Measurements from ENCODE around the gene SCN8A. TPM values are rescaled to one million over a fixed set of nuclear protein-coding genes. Genes with fewer than 3 reads are reported as not detected.
"Not testable (repeated sequence)": the region's sequence is repeated elsewhere in the genome, so short reads cannot be mapped to it uniquely, and the experiment has no call there.

Gene SCN8A
- total and polyA plus RNA-seq, 2 donors from 2014 or later: 0.34 to 1.4 TPM

DNA sequence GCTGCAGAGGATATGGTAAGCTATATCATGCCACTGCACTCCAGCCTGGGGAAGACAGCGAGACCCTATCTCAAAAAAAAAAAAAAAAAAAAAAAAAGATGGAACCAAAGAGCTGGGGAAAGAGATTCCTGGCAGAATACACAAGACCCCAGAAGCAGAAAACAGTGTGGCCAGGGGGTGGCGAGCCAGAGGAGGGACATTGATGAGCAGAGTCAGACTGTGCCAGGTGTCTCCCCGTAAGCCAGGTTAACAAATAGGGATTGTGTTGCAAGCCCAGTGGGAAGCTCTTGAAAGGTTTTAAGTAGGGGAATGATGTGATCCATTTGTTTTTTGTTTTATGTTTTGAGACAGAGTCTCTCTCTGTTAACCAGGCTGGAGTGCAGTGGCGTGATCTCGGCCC, 201.4 kb downstream of the SCN8A start:
- Histone ChIP-seq H3K9me3 (ENCODE audit: control insufficient read depth in 2 of 3, insufficient read depth in 1 of 3, low read length in 3 of 3) (no peaks in the 10 kb centered on the region), H3K27ac (ENCODE audit: low read depth in 2 of 2, low read length in 2 of 2) (no peak overlapping the region), H3K27me3 (ENCODE audit: control insufficient read depth, insufficient read depth, low read length) (no peaks in the 10 kb centered on the region), H3K4me1 (ENCODE audit: control insufficient read depth in 2 of 3, insufficient read depth in 2 of 3, low read depth in 1 of 3, low read length in 3 of 3) (no peaks in the 10 kb centered on the region), H3K36me3 (ENCODE audit: control insufficient read depth in 2 of 3, insufficient read depth in 3 of 3, low read length in 3 of 3) (no peaks in the 10 kb centered on the region), H3K4me3 (ENCODE audit: low read length in 3 of 3) (no peak overlapping the region), H3K9ac (ENCODE audit: low read length in 3 of 3) (no peak overlapping the region)
- no peak for FAIRE-seq
- intact Hi-C loops (cut with DNase I): no loop called here
- TF ChIP-seq, protein P1, sequence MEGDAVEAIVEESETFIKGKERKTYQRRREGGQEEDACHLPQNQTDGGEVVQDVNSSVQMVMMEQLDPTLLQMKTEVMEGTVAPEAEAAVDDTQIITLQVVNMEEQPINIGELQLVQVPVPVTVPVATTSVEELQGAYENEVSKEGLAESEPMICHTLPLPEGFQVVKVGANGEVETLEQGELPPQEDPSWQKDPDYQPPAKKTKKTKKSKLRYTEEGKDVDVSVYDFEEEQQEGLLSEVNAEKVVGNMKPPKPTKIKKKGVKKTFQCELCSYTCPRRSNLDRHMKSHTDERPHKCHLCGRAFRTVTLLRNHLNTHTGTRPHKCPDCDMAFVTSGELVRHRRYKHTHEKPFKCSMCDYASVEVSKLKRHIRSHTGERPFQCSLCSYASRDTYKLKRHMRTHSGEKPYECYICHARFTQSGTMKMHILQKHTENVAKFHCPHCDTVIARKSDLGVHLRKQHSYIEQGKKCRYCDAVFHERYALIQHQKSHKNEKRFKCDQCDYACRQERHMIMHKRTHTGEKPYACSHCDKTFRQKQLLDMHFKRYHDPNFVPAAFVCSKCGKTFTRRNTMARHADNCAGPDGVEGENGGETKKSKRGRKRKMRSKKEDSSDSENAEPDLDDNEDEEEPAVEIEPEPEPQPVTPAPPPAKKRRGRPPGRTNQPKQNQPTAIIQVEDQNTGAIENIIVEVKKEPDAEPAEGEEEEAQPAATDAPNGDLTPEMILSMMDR (IDR thresholded peaks at IDR 0.05; ENCODE audit: borderline replicate concordance, extremely low read depth, insufficient read depth): no peak
- no peak for DNase-seq

DNA sequence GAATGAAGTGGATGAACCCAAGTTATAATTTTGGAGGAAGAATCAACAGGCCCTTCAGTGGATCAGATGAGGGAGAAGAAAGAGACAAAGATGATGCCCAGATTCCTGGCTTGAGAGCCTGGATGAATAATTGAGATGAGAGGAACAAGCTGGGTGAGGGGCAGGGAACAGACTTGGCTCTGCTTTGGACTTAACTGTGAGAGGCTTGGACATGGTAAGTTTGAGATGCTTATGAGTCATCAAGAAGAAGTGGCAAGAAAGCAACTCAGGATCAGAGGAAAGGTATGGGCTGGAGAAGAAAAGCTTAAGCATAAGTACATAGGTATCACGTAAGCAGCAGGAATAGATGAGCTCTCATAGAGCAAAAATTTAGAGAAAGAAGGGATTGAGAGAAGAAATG, 202.2 kb downstream of the SCN8A start:
- DNase-seq (no peak), FAIRE-seq (no peak)
- Histone ChIP-seq H3K27me3 (ENCODE audit: control insufficient read depth, insufficient read depth, low read length) (no peaks in the 10 kb centered on the region), H3K4me3 (ENCODE audit: low read length in 3 of 3) (no peak overlapping the region), H3K4me1 (ENCODE audit: control insufficient read depth in 2 of 3, insufficient read depth in 2 of 3, low read depth in 1 of 3, low read length in 3 of 3) (no peaks in the 10 kb centered on the region), H3K9me3 (ENCODE audit: control insufficient read depth in 2 of 3, insufficient read depth in 1 of 3, low read length in 3 of 3) (no peaks in the 10 kb centered on the region), H3K9ac (ENCODE audit: low read length in 3 of 3) (no peak overlapping the region), H3K27ac (ENCODE audit: low read depth in 2 of 2, low read length in 2 of 2) (no peak overlapping the region), H3K36me3 (ENCODE audit: control insufficient read depth in 2 of 3, insufficient read depth in 3 of 3, low read length in 3 of 3) (no peaks in the 10 kb centered on the region)
- intact Hi-C loops (cut with DNase I): no loop called here
- TF ChIP-seq, protein P1 (IDR thresholded peaks at IDR 0.05; ENCODE audit: borderline replicate concordance, extremely low read depth, insufficient read depth): no peak

DNA sequence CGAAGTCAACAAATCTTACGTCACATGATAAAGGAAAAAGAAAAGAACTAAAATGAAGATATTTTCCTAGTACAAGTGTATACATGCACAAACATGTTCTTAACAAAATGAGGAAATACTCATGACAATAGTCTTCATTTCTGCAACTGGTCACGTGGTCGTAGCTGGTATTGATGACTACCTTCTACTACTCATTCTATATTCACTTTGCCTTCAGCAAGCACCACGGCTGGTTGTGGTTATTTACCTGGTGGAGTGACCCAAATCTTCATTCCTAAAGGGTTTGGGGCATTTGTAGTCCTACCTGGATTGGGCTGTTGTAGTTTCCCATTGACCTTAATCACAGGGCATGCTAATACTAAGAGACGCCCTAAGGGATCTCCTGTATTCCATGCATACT, 206.3 kb downstream of the SCN8A start:
- FAIRE-seq: no peak
- Histone ChIP-seq H3K9me3 (ENCODE audit: control insufficient read depth in 2 of 3, insufficient read depth in 1 of 3, low read length in 3 of 3) (no peaks in the 10 kb centered on the region), H3K9ac (ENCODE audit: low read length in 3 of 3) (no peak overlapping the region), H3K4me1 (ENCODE audit: control insufficient read depth in 2 of 3, insufficient read depth in 2 of 3, low read depth in 1 of 3, low read length in 3 of 3) (no peaks in the 10 kb centered on the region), H3K27me3 (ENCODE audit: control insufficient read depth, insufficient read depth, low read length) (no peaks in the 10 kb centered on the region), H3K27ac (ENCODE audit: low read depth in 2 of 2, low read length in 2 of 2) (no peak overlapping the region), H3K4me3 (ENCODE audit: low read length in 3 of 3) (no peak overlapping the region), H3K36me3 (ENCODE audit: control insufficient read depth in 2 of 3, insufficient read depth in 3 of 3, low read length in 3 of 3) (no peaks in the 10 kb centered on the region)
- TF ChIP-seq, protein P1 (IDR thresholded peaks at IDR 0.05; ENCODE audit: borderline replicate concordance, extremely low read depth, insufficient read depth): no peak
- no peak for DNase-seq
- intact Hi-C loops (cut with DNase I): no loop called here

DNA sequence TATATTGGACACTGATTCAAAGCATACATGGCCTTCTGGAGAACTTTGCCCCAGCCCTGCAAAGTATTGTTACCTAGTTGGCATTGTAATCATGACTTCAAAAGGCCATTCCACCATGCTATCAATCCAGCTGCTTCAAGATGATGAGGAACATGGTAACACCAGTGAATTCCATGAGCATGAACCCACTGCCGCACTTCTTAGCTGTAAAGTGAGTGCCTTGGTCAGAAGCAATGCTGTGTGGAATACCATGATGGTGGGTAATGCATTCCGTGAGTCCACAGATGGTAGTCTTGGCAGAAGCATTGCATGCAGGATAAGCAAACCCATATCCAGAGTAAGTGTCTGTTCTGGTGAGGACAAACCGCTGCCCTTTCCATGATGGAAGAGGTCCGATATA, 207.0 kb downstream of the SCN8A start:
- H3K9me3 ChIP-seq (ENCODE audit: control insufficient read depth in 2 of 3, insufficient read depth in 1 of 3, low read length in 3 of 3); H3K27ac ChIP-seq (ENCODE audit: low read depth in 2 of 2, low read length in 2 of 2); FAIRE-seq; H3K27me3 ChIP-seq (ENCODE audit: control insufficient read depth, insufficient read depth, low read length); H3K4me1 ChIP-seq (ENCODE audit: control insufficient read depth in 2 of 3, insufficient read depth in 2 of 3, low read depth in 1 of 3, low read length in 3 of 3); H3K36me3 ChIP-seq (ENCODE audit: control insufficient read depth in 2 of 3, insufficient read depth in 3 of 3, low read length in 3 of 3); intact Hi-C loops (cut with DNase I); H3K9ac ChIP-seq (ENCODE audit: low read length in 3 of 3); H3K4me3 ChIP-seq (ENCODE audit: low read length in 3 of 3); DNase-seq: not testable (repeated sequence)
